ENCODE measurements around the gene NAB2.

Gene NAB2

GRCh38 chr12:57096748-57097553 lies 8.0 kb downstream of the NAB2 start:
- no peak overlapping the region for H3K9ac ChIP-seq (ENCODE audit: low read length)
- no peak overlapping the region for H3K4me3 ChIP-seq (ENCODE audit: low read length)
- H3K27me3 ChIP-seq (replicated peaks; ENCODE audit: control insufficient read depth, insufficient read depth, low read length), result no peaks in the 10 kb centered on the region
- H3K4me1 ChIP-seq (ENCODE audit: control insufficient read depth, insufficient read depth, low read length), result peaks cover 31% of the 10 kb centered on the region
- peaks cover 79% of the 10 kb centered on the region for H3K36me3 ChIP-seq (ENCODE audit: control insufficient read depth, insufficient read depth, low read length, severe bottlenecking)
- no peaks in the 10 kb centered on the region for H3K9me3 ChIP-seq (ENCODE audit: control insufficient read depth, low read length)
- no peak for DNase-seq (ENCODE audit: low read depth)

DNA sequence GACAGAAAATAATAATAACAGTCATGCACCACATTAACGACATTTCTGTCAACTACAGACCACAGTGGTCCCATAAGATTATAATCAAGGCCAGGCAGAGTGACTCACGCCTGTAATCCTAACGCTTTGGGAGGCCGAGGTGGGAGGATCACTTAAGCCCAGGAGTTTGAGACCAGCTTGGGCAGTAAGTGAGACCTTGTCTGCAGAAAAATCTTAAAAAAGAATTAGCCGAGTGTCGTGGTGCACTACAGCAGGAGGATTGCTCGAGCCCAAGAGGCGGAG lies 8.6 kb downstream of the NAB2 start:
- DNase-seq (ENCODE audit: low read depth), result no peak
- Histone ChIP-seq H3K27me3 (replicated peaks; ENCODE audit: control insufficient read depth, insufficient read depth, low read length) (no peaks in the 10 kb centered on the region), H3K9me3 (ENCODE audit: control insufficient read depth, low read length) (no peaks in the 10 kb centered on the region), H3K4me1 (ENCODE audit: control insufficient read depth, insufficient read depth, low read length) (peaks cover 26% of the 10 kb centered on the region), H3K9ac (ENCODE audit: low read length) (no peak overlapping the region), H3K4me3 (ENCODE audit: low read length) (no peak overlapping the region), H3K36me3 (ENCODE audit: control insufficient read depth, insufficient read depth, low read length, severe bottlenecking) (peaks cover 79% of the 10 kb centered on the region)

DNA sequence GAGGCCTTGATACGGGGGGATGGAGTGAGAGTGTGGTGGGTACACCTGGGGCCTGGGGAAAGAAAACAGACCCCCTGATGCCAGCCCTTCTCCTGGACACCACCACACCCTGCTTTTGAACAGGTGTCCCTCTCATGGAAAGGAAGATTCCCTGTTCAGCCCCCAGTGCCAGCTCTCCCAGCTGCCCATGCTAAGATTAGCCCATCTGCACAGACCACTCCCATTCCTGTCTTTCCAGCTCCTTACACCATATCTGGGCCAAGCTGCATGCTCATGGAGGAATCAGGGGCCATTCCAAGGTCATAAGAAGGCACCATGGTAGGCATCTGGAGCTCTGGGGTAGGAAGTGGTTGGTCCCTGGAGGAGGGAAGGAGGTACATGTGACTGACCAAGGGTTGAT lies 9.6 kb downstream of the NAB2 start:
- no peak overlapping the region for H3K9ac ChIP-seq (ENCODE audit: low read length)
- no peak for DNase-seq (ENCODE audit: low read depth)
- H3K9me3 ChIP-seq (ENCODE audit: control insufficient read depth, low read length), result no peaks in the 10 kb centered on the region
- H3K4me1 ChIP-seq (ENCODE audit: control insufficient read depth, insufficient read depth, low read length), result peaks cover 18% of the 10 kb centered on the region
- H3K27me3 ChIP-seq (replicated peaks; ENCODE audit: control insufficient read depth, insufficient read depth, low read length), result no peaks in the 10 kb centered on the region
- H3K36me3 ChIP-seq (ENCODE audit: control insufficient read depth, insufficient read depth, low read length, severe bottlenecking), result peaks cover 71% of the 10 kb centered on the region
- H3K4me3 ChIP-seq (ENCODE audit: low read length), result no peak overlapping the region

DNA sequence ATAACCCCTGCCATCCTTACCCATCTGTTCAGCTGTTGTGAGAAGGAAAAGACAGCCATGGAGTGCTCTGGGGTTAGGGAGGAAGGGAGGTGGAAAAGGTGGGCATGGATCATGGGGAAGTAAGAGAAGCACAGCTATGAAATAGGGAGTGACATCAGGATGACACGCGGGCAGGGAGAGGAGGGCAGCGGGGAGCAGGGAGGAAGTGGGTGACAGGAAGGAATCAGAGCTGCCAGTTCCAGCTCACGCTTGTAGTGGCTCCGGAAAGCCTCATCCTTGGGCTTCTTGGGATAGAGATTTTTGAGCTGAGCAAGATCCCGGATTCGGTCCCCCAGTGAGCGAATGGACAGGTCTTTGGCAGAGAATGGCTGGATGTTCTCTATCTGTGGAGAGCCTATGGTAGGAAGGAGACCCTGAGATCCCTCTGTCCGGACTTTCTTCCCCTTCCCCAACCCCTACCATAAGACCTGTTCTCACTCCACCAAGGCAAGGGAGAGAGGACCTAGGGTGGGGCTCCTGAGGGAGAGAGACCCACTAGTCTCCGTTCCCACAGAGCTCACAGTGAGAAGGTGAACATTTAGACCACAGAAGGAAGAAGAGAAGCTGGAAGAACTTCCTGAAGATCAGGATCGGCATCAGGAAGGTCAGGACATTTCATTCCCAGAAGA lies 10.3 kb downstream of the NAB2 start:
- H3K4me1 ChIP-seq (ENCODE audit: control insufficient read depth, insufficient read depth, low read length), result peaks cover 20% of the 10 kb centered on the region
- peaks cover 75% of the 10 kb centered on the region for H3K36me3 ChIP-seq (ENCODE audit: control insufficient read depth, insufficient read depth, low read length, severe bottlenecking)
- H3K4me3 ChIP-seq (ENCODE audit: low read length), result no peak overlapping the region
- no peaks in the 10 kb centered on the region for H3K9me3 ChIP-seq (ENCODE audit: control insufficient read depth, low read length)
- no peak for DNase-seq (ENCODE audit: low read depth)
- H3K27me3 ChIP-seq (replicated peaks; ENCODE audit: control insufficient read depth, insufficient read depth, low read length), result no peaks in the 10 kb centered on the region
- peak overlapping the region; percentile 7 for H3K9ac ChIP-seq (ENCODE audit: low read length)

GRCh38 chr12:57099766-57100165 lies 10.9 kb downstream of the NAB2 start:
- Histone ChIP-seq H3K9me3 (ENCODE audit: control insufficient read depth, low read length) (no peaks in the 10 kb centered on the region), H3K9ac (ENCODE audit: low read length) (peak overlapping the region; percentile 7), H3K4me3 (ENCODE audit: low read length) (no peak overlapping the region), H3K27me3 (replicated peaks; ENCODE audit: control insufficient read depth, insufficient read depth, low read length) (no peaks in the 10 kb centered on the region), H3K4me1 (ENCODE audit: control insufficient read depth, insufficient read depth, low read length) (peaks cover 17% of the 10 kb centered on the region), H3K36me3 (ENCODE audit: control insufficient read depth, insufficient read depth, low read length, severe bottlenecking) (peaks cover 75% of the 10 kb centered on the region)
- DNase-seq (ENCODE audit: low read depth), result no peak

- H3K27me3 ChIP-seq (replicated peaks; ENCODE audit: control insufficient read depth, insufficient read depth, low read length), result no peaks in the 10 kb centered on the region
- H3K4me1 ChIP-seq (ENCODE audit: control insufficient read depth, insufficient read depth, low read length), result peaks cover 15% of the 10 kb centered on the region
- peaks cover 75% of the 10 kb centered on the region for H3K36me3 ChIP-seq (ENCODE audit: control insufficient read depth, insufficient read depth, low read length, severe bottlenecking)
- H3K4me3 ChIP-seq (ENCODE audit: low read length), result no peak overlapping the region
- no peak for DNase-seq (ENCODE audit: low read depth)
- no peak overlapping the region for H3K9ac ChIP-seq (ENCODE audit: low read length)
- H3K9me3 ChIP-seq (ENCODE audit: control insufficient read depth, low read length), result no peaks in the 10 kb centered on the region
Observed at GRCh38 chr12:57101892-57102695, 13.2 kb downstream of the NAB2 start.

GRCh38 chr12:57103856-57104255 lies 14.9 kb downstream of the NAB2 start:
- no peaks in the 10 kb centered on the region for H3K9me3 ChIP-seq (ENCODE audit: control insufficient read depth, low read length)
- peaks cover 66% of the 10 kb centered on the region for H3K36me3 ChIP-seq (ENCODE audit: control insufficient read depth, insufficient read depth, low read length, severe bottlenecking)
- H3K4me1 ChIP-seq (ENCODE audit: control insufficient read depth, insufficient read depth, low read length), result peaks cover 19% of the 10 kb centered on the region
- no peak overlapping the region for H3K4me3 ChIP-seq (ENCODE audit: low read length)
- DNase-seq (ENCODE audit: low read depth), result no peak
- no peaks in the 10 kb centered on the region for H3K27me3 ChIP-seq (replicated peaks; ENCODE audit: control insufficient read depth, insufficient read depth, low read length)
- no peak overlapping the region for H3K9ac ChIP-seq (ENCODE audit: low read length)

- peaks cover 22% of the 10 kb centered on the region for H3K4me1 ChIP-seq (ENCODE audit: control insufficient read depth, insufficient read depth, low read length)
- no peak overlapping the region for H3K4me3 ChIP-seq (ENCODE audit: low read length)
- no peak for DNase-seq (ENCODE audit: low read depth)
- no peak overlapping the region for H3K9ac ChIP-seq (ENCODE audit: low read length)
- no peaks in the 10 kb centered on the region for H3K27me3 ChIP-seq (replicated peaks; ENCODE audit: control insufficient read depth, insufficient read depth, low read length)
- no peaks in the 10 kb centered on the region for H3K9me3 ChIP-seq (ENCODE audit: control insufficient read depth, low read length)
- H3K36me3 ChIP-seq (ENCODE audit: control insufficient read depth, insufficient read depth, low read length, severe bottlenecking), result peaks cover 61% of the 10 kb centered on the region
Observed at GRCh38 chr12:57104292-57104910, 15.5 kb downstream of the NAB2 start.

GRCh38 chr12:57105011-57105753 lies 16.3 kb downstream of the NAB2 start:
- peaks cover 25% of the 10 kb centered on the region for H3K4me1 ChIP-seq (ENCODE audit: control insufficient read depth, insufficient read depth, low read length)
- DNase-seq (ENCODE audit: low read depth), result no peak
- no peak overlapping the region for H3K9ac ChIP-seq (ENCODE audit: low read length)
- H3K4me3 ChIP-seq (ENCODE audit: low read length), result no peak overlapping the region
- H3K27me3 ChIP-seq (replicated peaks; ENCODE audit: control insufficient read depth, insufficient read depth, low read length), result no peaks in the 10 kb centered on the region
- no peaks in the 10 kb centered on the region for H3K9me3 ChIP-seq (ENCODE audit: control insufficient read depth, low read length)
- peaks cover 53% of the 10 kb centered on the region for H3K36me3 ChIP-seq (ENCODE audit: control insufficient read depth, insufficient read depth, low read length, severe bottlenecking)

GRCh38 chr12:57106021-57106708 lies 17.3 kb downstream of the NAB2 start:
- Histone ChIP-seq H3K36me3 (ENCODE audit: control insufficient read depth, insufficient read depth, low read length, severe bottlenecking) (peaks cover 52% of the 10 kb centered on the region), H3K4me3 (ENCODE audit: low read length) (no peak overlapping the region), H3K9me3 (ENCODE audit: control insufficient read depth, low read length) (no peaks in the 10 kb centered on the region), H3K4me1 (ENCODE audit: control insufficient read depth, insufficient read depth, low read length) (peaks cover 25% of the 10 kb centered on the region), H3K27me3 (replicated peaks; ENCODE audit: control insufficient read depth, insufficient read depth, low read length) (no peaks in the 10 kb centered on the region), H3K9ac (ENCODE audit: low read length) (no peak overlapping the region)
- no peak for DNase-seq (ENCODE audit: low read depth)

Data from adipocyte (in vitro differentiated cells).